HG02870 (cell line): ENCODE data around the gene PMIS2.

Experiments used
- ATAC-seq: cut with Tn5 transposase; IDR thresholded peaks from one replicate; pipeline ENCODE4 v1.9.1; 2021; ENCODE audit warnings: mild to moderate bottlenecking, moderate library complexity; ENCODE audit not compliant: unreplicated experiment

The PMIS2 gene

GRCh38 chr19:35556025-35556590 lies 29.9 kb upstream of the PMIS2 start:
- no peak for ATAC-seq

DNA sequence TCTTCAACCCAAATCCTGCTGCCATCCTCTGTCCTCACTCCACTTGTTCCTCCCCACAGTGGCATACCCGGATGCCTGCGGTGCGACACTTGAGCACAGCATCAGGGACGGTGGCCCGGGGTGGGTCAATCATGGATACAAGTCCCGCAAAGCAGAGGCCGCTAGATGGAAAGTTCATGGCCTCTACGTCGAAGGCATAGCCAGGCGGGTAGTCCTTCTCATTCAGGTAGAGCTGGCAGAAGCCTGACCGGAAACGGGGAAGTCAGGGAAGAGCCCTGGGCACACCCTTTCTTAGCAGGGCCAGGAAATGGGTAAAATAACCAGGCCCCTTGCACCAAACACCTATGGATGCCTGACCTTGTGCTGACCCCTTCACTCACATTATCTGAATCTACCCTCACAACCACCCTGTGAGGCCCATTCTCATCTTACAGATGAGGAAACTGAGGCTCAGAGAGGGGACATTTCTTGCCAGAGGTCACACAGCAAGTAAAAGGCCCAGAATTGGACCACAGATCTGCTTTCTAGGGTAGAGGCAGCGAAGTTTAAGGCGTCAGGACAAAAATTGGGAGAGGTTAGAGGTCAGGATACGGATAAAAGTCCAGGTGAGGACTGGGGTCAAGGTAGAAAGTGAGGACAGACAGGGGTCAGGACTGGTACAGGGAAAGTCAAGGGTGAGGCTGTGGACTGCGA lies 29.0 kb upstream of the PMIS2 start:
- no peak for ATAC-seq

- ATAC-seq = no peak
Observed at GRCh38 chr19:35557539-35558399, 28.2 kb upstream of the PMIS2 start.

DNA sequence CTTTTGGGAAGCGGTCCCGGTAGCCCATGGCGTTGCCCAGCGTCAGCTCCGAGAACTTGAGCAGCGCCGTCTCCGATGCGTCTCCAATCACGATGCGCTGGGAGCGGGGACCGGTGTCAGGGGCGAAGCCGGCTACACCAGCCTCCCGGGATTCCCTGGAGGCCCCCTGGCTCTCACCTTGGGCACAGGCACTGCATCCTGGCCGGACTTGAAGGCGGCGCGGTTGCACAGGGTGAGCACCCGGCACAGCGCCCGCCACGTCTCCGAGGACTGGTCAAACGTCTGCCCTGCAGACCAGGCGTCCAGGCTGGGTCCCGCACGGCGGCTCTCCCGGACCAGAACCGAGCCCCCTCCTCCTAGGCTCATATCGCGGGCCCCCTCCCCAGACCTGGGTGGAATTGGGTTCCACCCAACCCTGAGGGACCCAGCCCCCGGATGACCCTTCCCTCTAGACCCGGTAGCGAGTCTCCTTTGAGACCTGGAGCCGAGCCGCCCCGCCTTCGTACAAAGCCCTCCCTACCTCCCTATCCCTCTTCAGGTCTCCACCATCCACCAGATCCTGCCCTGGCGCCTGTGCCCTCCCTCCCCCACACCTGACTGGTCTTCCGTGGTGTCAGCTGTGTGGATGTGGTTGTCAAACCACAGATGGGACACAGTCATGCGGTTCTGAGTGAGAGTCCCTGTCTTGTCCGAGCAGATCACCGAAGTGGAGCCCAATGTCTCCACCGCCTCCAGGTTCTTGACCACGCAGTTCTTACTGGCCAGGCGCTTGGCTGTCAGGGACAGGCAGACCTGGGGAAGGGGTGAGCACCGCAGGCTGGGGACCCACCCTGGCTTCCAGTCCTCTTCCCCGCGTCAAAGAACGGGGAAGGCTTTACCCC lies 27.3 kb upstream of the PMIS2 start:
- ATAC-seq = no peak

DNA sequence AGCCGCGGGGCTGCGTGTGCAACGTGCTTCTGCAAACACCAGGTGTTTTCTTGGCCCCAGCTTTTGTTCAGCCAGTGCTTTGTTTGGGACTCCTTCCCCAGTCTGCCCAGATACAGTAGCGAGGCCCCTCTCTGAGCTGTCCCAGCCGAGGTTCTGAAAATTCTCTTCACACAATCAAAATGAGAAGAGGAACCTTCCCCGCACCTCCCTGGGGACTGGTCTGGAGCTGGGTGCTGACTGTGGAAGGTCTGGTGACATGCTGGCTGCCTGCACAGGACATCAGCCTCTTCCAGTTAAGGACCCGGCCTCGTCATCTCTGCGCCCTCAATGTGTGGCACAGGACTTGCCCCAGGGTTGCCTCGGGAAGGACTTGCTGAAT lies 26.7 kb upstream of the PMIS2 start:
- ATAC-seq = no peak

GRCh38 chr19:35559781-35560180 lies 26.2 kb upstream of the PMIS2 start:
- ATAC-seq = no peak

- no peak for ATAC-seq
Observed at GRCh38 chr19:35560271-35560670, 25.7 kb upstream of the PMIS2 start.

DNA sequence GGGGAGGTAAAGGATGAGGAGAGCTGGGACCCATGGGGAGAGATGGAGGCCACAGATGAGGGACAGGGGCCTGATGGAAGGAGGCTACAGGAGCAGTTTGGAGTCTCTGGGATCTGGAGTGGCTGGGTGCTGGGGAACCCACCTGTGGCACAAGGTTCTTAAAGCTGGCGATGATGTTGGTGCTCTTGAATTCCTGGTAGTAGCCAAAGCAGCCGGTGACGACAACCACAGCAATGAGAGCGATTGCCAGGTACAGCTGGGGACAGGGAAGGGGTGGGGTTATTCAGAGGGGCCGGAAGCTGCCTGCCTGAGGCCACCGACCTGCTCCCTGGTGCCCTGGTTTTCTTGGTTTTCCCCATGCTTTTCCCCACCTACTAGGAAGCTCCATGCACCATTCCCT lies 25.3 kb upstream of the PMIS2 start:
- ATAC-seq = no peak

- no peak for ATAC-seq
Observed at GRCh38 chr19:35561436-35561835, 24.5 kb upstream of the PMIS2 start.

DNA sequence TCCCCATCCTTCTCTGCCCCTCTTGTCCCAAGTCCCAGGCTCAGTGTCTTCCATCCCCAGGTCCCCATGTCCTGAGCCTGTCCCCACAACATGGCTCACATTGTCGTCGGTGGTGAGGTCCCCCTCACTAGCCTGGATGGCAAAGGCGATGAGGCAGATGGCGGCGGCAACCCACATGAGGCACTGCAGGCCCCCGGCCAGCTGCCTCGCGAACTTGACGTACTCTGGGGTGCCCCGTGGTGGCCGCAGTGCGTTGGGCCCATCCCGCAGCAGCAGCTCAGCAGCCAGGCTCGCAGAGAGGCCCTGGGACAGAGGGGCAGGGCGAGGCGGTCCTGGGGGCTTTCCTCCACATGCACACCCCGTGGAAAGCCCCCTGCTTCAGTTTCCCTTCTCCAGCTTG lies 23.6 kb upstream of the PMIS2 start:
- no peak for ATAC-seq

- no peak for ATAC-seq
Observed at GRCh38 chr19:35562776-35563175, 23.2 kb upstream of the PMIS2 start.

- ATAC-seq = no peak
Observed at GRCh38 chr19:35563207-35563829, 22.7 kb upstream of the PMIS2 start, which contains the start of gene ATP4A. Gene ATP4A (minus strand): TSS chr19:35563658. CDS start chr19:35563629, 29 bp downstream.

DNA sequence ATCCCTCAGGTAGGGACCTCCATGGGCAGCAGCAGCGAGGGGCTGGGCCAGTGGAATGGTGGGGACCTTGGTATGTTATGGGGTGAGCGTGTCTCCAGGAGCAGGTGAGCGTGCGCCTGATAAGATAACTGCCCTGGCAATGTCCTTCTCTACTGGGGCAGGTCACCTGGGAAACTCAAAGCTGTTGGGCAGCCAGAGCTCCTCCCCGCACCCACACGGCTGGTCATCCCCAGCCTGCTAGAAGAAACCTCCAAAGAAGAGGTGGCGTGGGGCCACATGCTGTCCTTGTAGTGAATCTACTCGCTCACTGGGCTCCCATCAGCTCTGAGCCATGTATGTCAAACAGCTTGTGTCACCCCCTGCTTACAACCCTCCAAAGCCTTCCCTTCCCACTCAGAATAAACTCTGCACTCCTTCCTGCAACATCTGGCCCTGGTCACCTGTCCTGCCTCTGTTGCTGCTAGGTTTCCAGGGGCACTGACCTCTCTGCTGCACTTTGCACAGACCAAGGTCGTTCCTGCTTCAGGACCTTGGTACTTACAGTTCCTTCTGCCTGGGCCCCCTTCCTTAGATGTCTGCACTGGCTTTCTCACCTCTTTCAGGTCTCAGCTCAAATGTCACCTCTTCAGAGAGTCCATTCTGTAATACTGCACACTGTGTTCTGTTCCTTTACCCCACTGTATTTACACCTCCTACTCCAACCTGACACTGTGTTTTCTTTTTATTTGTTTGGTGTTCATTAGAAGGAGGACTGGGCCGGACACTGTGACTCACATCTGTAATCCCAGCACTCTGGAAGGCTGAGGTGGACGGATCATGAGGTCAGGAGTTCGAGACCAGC lies 20.7 kb upstream of the PMIS2 start:
- no peak for ATAC-seq

- ATAC-seq = no peak
Observed at GRCh38 chr19:35566738-35567137, 19.2 kb upstream of the PMIS2 start.

DNA sequence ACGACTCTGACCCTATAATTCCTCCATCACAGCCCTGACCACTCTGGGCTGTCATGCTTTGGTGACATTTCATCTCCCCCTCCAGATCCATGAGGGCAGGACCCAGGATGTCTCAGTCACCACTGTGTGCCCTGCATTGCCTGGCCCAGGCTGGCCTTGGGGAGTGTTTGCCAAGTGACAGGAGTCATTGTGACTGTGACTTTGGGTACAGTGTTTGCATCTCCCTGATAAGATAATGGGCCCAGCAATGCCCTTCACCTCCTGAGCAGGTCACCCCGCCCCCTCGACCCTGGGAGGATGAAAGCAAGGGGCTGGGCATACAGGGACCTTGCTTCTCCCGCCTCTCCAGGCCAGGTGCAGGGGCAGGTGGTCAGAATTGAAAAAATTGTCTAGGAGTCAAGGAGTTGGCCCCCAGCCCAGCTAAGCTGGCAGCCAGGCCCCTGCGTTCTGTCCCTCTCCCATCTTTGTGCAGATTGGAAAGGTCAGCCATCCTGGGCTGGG lies 16.6 kb upstream of the PMIS2 start:
- no peak for ATAC-seq

DNA sequence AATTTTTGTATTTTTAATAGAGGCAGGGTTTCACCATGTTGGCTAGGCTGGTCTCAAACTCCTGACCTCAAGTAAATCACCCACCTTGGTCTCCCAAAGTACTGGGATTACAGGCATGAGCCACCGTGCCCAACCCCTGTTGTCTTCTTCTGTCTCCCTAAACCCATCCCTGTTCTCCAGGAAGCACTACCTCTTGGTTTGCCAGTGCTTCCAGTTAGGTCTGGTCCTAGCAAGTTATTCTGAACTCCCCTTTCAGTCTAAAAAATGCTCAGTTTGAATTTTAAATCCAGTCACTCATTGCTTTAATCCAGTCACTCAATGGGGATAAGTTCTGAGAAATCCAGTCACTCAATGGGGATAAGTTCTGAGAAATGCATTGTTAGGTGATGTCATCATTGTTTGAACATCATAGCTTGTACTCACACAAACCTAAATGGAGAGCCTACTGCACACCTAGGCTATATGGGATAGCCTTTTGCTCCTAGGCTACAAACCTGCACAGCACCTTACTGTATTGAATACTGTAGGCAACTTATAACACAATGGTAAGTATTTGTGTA lies 14.5 kb upstream of the PMIS2 start:
- no peak for ATAC-seq

DNA sequence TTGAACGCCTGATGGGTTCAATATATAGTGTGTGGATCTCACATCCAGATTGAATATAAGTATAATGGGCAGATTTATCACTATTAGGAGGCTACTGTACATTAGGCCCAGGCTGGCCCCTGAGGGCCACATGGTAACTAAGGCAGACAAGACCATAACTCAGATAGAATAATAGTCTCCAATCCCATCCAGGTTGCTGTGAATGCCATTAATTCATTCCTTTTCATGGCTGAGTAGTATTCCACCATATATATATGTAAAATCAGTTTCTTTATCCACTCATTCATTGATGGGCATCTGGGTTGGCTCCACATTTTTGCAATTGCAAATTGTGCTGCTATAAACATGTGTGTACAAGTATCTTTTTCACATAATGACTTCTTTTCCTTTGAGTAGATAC lies 8.1 kb upstream of the PMIS2 start:
- no peak for ATAC-seq

DNA sequence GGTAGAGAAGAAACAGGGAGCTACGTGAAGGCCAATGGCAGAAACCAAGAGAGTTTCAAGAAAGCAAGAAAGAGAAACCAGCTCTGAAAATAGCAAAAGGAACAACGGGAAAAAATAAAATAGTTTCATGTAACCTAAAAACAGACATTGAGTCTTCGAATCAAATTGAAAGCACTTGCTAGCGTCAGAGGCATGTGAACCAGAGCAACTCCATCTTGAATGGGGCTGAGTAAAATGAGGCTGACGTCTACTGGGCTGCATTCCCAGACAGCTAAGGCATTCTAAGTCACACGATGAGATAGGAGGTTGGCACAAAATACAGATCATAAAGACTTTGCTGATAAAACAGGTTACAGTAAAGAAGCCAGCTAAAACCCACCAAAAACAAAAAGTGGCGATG lies 7.3 kb upstream of the PMIS2 start:
- ATAC-seq = no peak

DNA sequence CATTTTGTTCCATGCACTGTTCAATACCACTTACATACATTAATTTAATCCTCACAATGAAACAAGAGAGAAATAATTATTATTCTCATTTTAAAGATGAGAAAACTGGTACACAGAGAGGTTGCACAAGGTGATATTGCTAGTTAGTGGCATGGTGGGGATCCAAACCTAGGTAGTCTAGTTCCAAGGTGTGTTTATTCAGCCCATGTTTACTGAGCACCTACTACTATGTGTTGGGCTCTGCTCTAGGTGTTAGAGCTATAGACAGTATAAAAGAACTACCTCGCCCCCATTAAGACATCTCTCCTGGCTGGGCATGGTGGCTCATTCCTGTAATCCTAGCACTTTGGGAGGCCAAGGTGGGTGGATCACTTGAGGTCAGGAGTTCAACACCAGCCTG lies 3.2 kb upstream of the PMIS2 start:
- ATAC-seq = no peak
